Parathyroid adenoma (tissue), 2 donors: ENCODE results near the gene TMEM271.

Experiments
- H2AFZ ChIP-seq: fragments of 300-600 bp; sonication (generic); one replicate; pipeline ENCODE4 v1.7.0; 2017; ENCODE audit warnings: antibody characterized with exemption, mild to moderate bottlenecking
- H3K27ac ChIP-seq: fragments of 300-600 bp; sonication (generic); one replicate; pipeline ENCODE4 v1.7.0; 2017
- H3K27me3 ChIP-seq: fragments of 300-600 bp; sonication (generic); one replicate; pipeline ENCODE4 v1.7.0; 2017; ENCODE audit warnings: low read length; ENCODE audit not compliant: control insufficient read depth, insufficient read depth
- H3K36me3 ChIP-seq: fragments of 300-600 bp; sonication (generic); one replicate; pipeline ENCODE4 v1.7.0; 2017; ENCODE audit warnings: low read length; ENCODE audit not compliant: control insufficient read depth, insufficient read depth
- H3K4me1 ChIP-seq: fragments of 300-600 bp; sonication (generic); one replicate; pipeline ENCODE4 v1.7.0; 2017; ENCODE audit warnings: control low read depth
- H3K4me2 ChIP-seq: fragments of 300-600 bp; sonication (generic); one replicate; pipeline ENCODE4 v1.7.0; 2017; ENCODE audit warnings: low read length
- H3K4me3 ChIP-seq: fragments of 300-600 bp; sonication (generic); one replicate; pipeline ENCODE4 v1.7.0; 2017; ENCODE audit warnings: low read depth, low read length
- H3K79me2 ChIP-seq: fragments of 300-600 bp; sonication (generic); one replicate; pipeline ENCODE4 v1.7.0; 2017; ENCODE audit warnings: control low read depth
- H3K9ac ChIP-seq: fragments of 300-600 bp; sonication (generic); one replicate; pipeline ENCODE4 v1.7.0; 2017; ENCODE audit warnings: mild to moderate bottlenecking
- H3K9me3 ChIP-seq: fragments of 300-600 bp; sonication (generic); one replicate; pipeline ENCODE4 v1.7.0; 2017; ENCODE audit warnings: low read length; ENCODE audit not compliant: control insufficient read depth
- CTCF ChIP-seq: fragments of 300-600 bp; sonication (generic); IDR thresholded peaks from one replicate; pipeline ENCODE4 v1.7.0; 2017; ENCODE audit warnings: antibody characterized with exemption, mild to moderate bottlenecking
- donor health status: primary hyperparathyroidism.

The TMEM271 gene

GRCh38 chr4:533318-534100 is 42.6 kb downstream of the TMEM271 start:
- Histone ChIP-seq H3K4me3 (no peak overlapping the region), H2AFZ (no peak overlapping the region), H3K9me3 (no peaks in the 10 kb centered on the region), H3K4me1 (no peaks in the 10 kb centered on the region), H3K36me3 (no peaks in the 10 kb centered on the region), H3K27me3 (no peaks in the 10 kb centered on the region), H3K27ac (no peak overlapping the region), H3K9ac (no peak overlapping the region), H3K79me2 (no peaks in the 10 kb centered on the region), H3K4me2 (no peak overlapping the region)
- no peak for TF ChIP-seq CTCF

DNA sequence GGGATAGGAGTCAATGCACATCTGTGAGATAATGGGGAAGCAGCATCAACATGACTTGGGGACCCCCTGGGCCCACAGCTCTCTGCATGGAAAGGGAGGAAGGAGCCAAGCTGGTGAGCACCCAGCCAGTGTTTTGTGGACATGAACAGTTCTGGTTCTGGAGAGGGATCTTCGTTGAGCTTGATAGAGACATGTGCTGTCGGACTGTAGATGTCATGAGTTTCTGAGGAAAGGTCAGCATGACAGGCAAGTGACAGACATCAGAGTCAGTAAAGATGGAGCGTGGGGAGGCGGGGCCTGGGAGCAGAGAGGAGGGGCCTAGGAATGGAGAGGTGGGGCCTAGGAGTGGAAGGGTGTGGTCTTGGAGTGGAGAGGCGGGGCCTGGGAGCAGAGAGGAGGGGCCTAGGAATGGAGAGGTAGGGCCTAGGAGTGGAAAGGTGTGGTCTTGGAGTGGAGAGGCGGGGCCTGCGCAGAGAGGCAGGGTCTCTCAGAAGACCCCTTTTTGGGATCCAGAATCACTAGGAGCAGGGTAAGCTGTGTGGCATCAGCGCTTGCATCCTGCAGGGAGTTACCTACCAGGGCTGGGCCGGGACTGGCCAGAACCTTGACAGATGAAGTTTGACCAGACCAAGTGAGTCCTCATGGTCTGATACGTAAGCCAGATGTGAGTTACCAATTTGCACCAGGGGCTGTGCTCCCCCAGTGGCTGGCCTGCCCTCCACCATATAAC is 43.3 kb downstream of the TMEM271 start:
- Histone ChIP-seq H3K4me2 (no peak overlapping the region), H3K4me1 (no peaks in the 10 kb centered on the region), H3K36me3 (no peaks in the 10 kb centered on the region), H2AFZ (no peak overlapping the region), H3K27ac (no peak overlapping the region), H3K9me3 (no peaks in the 10 kb centered on the region), H3K9ac (no peak overlapping the region), H3K27me3 (no peaks in the 10 kb centered on the region), H3K79me2 (no peaks in the 10 kb centered on the region), H3K4me3 (no peak overlapping the region)
- no peak for TF ChIP-seq CTCF

- H3K36me3 ChIP-seq: no peaks in the 10 kb centered on the region
- H3K4me1 ChIP-seq: no peaks in the 10 kb centered on the region
- no peak overlapping the region for H3K4me3 ChIP-seq
- no peak overlapping the region for H3K9ac ChIP-seq
- no peaks in the 10 kb centered on the region for H3K79me2 ChIP-seq
- no peak overlapping the region for H3K27ac ChIP-seq
- H2AFZ ChIP-seq: no peak overlapping the region
- no peak overlapping the region for H3K4me2 ChIP-seq
- H3K9me3 ChIP-seq: no peaks in the 10 kb centered on the region
- no peak for TF ChIP-seq CTCF
- no peaks in the 10 kb centered on the region for H3K27me3 ChIP-seq
Measured at GRCh38 chr4:531721-532565, 44.2 kb downstream of the TMEM271 start.

DNA sequence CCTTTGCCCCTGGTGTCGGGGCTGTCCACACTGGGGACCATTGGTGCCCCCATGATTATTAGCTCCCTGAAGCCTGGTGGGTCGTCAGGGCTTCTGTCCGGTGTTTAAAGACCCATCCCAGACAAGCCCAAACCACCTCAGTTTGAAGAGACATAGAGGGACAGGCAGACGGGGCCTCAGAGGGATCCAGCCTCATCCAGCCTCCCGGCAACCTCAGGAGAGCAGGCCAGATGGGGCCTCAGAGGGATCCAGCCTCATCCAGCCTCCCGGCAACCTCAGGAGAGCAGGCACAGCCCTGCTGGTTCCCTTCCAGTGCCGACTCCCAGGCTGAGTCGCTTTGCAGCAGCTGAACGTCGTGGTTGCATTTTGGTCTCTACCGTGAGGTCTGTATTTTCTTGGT is 45.0 kb downstream of the TMEM271 start:
- H3K4me1 ChIP-seq: no peaks in the 10 kb centered on the region
- H3K27ac ChIP-seq: no peak overlapping the region
- H3K79me2 ChIP-seq: no peaks in the 10 kb centered on the region
- TF ChIP-seq CTCF: no peak
- H3K4me2 ChIP-seq: no peak overlapping the region
- H2AFZ ChIP-seq: no peak overlapping the region
- no peaks in the 10 kb centered on the region for H3K27me3 ChIP-seq
- H3K9ac ChIP-seq: no peak overlapping the region
- H3K36me3 ChIP-seq: no peaks in the 10 kb centered on the region
- no peak overlapping the region for H3K4me3 ChIP-seq
- no peaks in the 10 kb centered on the region for H3K9me3 ChIP-seq
